Renal pelvis (tissue), 4 donors: ENCODE data around the gene TANC2. TPM values are rescaled to one million over a fixed set of nuclear protein-coding genes. Genes with fewer than 3 reads are reported as not detected.
"Not testable (repeated sequence)": the region's sequence is repeated elsewhere in the genome, so short reads cannot be mapped to it uniquely, and the experiment has no call there.

Source experiments
- DNase-seq: peaks from one replicate; pipeline ENCODE4 v3.0.0-alpha.2; 2013
- polyA plus RNA-seq, 3 donors: library from polyadenylated mRNA; unstranded; fragments of 120-200 nt; gene quantifications; one replicate each; pipeline ENCODE4 v1.2.1, GENCODE V29; 2013; ENCODE audit not compliant: insufficient read length in 3 of 3

Gene TANC2
- polyA plus RNA-seq, 3 donors = 26.6 to 35.8 (median 33.5) TPM

DNA sequence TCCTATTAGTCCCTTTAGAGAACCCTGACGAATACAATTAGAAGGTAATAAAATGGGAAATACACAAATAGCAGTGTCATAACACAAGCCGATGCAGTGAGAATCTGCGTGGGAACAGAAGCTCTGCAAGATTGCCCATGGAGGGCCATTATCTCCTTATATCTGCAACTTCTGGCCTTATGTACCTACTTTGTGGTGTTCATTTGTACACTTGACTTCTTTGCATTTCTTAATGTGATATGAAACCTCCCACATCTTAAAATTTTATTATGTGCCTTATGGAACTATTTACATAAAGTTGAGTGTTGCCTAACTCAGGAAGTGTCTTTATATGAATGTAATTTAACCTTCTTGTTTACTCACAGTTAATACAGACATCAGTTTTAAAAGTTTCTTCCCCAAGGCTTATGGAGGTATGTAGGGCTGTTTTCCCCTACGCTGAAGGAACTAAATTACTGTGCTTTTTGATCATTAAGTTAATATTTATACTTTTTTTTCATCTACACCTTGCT lies 10.1 kb upstream of the TANC2 start:
- no peak for DNase-seq

DNA sequence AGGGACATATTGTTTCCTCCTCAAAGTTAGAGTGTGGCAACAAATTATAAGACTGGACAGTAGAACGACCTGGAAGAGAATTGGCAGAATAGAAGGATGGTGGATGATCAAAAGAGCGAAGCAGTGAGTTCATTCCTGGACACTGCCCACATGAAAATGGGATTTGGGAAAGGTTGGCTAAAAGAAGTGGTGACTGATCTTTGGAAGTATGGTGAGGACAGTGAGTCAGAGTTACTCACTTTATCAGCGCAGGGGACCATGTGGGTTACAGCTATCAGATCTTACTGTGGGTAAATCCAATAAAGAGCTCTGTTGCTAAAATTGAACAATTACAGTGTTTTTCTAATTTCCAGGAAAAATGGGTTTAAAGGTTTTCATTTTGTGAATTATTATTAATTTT lies 2.7 kb upstream of the TANC2 start:
- no peak for DNase-seq

DNA sequence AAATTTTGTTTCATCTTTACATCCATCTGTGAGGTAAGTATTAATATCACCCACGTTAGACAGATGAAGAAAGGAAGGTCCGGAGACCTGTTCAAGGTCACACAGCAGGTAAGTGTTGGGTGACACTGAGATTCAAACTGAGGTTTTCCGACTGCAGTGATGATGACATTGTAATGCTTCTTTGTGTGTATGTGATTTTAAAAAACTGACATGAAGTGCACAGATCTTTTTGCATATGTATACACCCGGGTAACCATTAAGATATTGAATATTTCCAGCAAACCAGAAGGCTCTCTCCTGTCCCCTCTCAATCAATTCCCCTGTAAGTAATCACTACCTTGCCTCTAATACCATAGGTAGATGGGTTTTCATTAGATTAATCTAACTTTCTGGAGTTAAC lies 1.5 kb upstream of the TANC2 start:
- DNase-seq = no peak

DNA sequence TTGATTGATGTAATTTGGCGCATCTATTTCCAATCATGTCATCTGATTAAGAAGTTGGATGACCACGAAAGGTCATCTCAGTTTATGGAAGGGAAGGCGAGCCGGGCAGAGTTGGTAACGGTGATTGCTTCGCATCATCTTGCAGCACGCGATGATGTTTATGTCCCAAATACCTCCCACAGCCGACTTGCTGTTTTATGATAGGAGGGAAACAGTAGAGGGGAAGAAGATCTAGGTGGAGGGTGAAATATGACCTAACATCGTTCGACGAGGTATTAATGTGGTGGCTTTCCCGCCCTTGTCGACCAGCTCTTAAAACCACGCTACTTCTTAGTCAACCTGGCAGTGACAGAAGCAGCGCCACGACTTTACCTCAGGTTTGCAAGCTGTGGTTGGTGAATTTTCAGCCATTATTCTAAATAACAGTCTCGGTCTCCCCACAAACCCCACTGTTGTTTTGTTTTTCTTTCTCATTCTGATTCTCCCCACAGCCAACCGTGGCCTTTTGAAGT lies 805 bp upstream of the TANC2 start:
- peak; percentile 53 for DNase-seq

GRCh38 chr17:62966426-62967204 lies 580 bp downstream of the TANC2 start:
- peak; percentile 40 for DNase-seq

GRCh38 chr17:62967205-62967529 lies 1.1 kb downstream of the TANC2 start:
- no peak for DNase-seq

DNA sequence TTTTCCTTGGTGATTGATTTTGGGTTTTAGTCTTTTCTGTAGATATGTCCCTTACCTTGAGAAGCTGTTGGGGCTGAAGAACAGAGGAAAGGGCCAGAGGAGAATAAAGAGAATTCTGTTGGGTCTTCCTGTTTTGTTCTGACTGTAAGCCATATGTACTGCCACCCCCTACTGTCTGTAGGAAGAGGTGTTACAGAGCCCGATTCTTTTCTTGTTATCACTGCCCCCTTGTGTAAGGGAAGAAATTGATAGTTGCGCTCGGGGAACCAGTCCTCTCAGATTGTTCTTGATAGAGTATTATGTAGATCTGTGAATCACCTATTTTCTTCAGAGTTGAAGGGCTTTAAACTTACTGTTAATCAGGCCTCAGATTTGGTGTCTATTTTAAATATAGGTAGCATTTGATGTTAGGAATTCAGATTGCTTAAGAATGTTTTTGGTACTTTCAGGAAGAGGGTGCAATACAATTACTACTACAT lies 2.4 kb downstream of the TANC2 start:
- peak; percentile 81 for DNase-seq

- no peak for DNase-seq
Observed at GRCh38 chr17:62970610-62971009, 4.6 kb downstream of the TANC2 start.

GRCh38 chr17:62971853-62972252 lies 5.8 kb downstream of the TANC2 start:
- no peak for DNase-seq

DNA sequence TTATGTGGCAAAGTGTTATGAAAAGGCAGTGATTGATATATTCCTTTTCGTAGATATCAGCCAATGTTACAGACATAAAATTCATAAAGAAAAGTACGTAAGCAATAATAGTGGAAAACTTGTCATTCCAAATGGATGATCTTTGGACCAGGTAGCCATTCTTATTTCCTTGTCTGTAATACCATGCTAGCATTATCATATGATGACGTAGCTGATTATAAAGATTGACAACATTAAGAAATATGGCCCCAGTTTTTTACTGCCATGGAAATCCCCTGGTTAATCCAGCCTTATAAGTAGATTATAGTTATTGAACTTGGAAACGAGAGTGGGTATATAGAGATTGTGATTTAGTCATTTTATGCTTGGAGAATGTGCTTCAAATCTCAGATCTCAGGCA lies 8.8 kb downstream of the TANC2 start:
- no peak for DNase-seq

GRCh38 chr17:62975206-62975605 lies 9.2 kb downstream of the TANC2 start:
- DNase-seq = no peak

GRCh38 chr17:62976643-62977231 lies 10.7 kb downstream of the TANC2 start:
- DNase-seq = not testable (repeated sequence)

DNA sequence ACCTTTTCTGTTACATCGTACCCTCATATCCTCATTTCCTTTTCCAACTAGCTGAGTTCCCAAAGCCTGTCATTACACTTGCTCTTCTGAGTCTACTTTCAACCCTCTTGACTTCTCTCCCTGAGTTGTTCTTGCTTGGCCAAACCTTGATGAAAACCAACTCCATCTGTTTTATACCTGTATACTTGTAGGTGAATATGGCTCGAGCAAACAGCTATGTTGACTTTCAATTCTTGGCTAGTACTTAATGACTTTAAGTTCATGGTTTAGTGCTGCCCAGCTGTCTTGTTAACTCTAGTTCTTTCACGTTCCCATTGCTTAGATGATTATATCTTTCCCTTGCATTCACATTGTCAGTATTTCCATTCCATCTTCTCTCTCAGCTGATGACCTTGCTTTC lies 14.8 kb downstream of the TANC2 start:
- no peak for DNase-seq

DNA sequence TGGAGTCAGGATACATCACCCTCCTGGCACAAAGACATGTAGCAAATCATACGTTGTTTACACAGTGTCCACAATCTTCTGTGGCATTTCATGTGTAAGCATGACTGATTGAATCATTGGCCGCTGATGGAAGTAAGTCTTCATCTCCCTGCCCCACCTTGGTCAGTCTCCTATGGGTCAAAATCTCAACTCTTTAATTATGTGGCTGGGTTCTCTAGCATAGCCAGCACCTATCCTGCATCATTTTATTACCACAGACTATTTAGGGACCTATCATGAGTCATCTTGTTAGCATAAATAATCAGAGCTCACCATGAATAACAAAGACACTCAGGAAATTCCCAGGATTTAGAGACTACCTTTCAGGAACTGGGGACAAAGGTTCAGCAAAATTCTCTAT lies 15.9 kb downstream of the TANC2 start:
- no peak for DNase-seq

DNA sequence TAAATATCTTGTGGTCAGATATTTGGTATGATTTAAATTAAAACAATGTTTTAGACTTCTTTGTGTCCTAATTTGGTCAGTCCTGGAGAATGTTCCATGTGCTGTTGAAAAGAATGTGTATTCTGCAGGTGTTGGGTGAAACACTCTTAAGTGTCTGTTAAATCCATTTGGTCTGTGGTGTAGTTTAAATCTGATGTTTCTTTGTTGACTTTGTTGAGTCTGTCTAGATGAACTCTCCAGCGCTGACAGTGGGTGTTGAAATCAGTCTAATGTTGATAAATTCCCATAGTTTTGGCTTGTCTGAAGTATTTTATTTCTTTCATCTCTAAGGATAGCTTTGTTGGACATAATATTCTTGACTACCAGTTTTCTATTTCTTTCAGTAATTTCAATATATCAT lies 18.8 kb downstream of the TANC2 start:
- no peak for DNase-seq

GRCh38 chr17:62986549-62986948 lies 20.5 kb downstream of the TANC2 start:
- no peak for DNase-seq

- no peak for DNase-seq
Observed at GRCh38 chr17:62987136-62987535, 21.1 kb downstream of the TANC2 start.

DNA sequence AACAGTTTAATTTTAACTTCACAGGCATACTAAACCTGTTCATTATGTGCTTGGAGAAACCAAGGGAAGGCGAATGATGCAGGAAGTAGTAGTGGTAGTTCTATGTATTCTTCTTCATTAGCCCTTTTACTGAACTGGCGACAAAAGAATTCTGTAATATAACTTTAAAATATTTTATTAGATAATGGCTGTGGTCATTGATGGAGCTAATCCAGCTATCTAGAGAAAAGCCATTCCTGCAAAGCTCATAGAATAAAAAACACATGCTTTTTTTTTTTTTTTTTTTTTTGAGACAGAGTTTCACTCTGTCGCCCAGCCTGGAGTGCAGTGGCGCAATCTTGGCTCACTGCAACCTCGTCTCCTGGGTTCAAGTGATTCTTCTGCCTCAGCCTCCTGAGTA lies 23.5 kb downstream of the TANC2 start:
- DNase-seq = no peak

GRCh38 chr17:62994931-62995330 lies 28.9 kb downstream of the TANC2 start:
- DNase-seq = no peak

GRCh38 chr17:62995377-62995885 lies 29.4 kb downstream of the TANC2 start:
- no peak for DNase-seq

DNA sequence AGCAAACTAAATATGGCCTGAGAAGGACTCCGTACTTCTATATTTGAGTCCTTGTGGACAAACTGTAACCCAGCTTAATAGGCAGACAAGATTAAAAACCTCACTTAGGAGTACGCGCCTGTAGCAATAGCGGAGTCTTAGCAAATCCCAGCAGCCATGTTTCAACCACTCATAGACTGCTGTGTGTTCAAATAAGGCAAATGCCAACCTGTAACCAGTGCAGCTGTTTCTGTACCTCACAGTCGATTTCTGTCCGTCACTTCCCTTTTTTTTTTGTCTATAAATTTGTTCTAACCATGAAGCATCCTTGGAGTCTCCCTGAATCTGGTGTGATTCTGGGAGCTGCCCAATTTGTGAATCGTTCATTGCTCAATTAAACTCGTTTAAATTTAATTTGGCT lies 30.2 kb downstream of the TANC2 start:
- no peak for DNase-seq

- DNase-seq = no peak
Observed at GRCh38 chr17:62998166-62998565, 32.1 kb downstream of the TANC2 start.
